NK-92 (cell line): ENCODE measurements around the gene MAST4.

ENCODE experiments used
- DNase-seq: peaks from one replicate; lab custom pipeline; 2025; ENCODE audit not compliant: unreplicated experiment; lab: John Stamatoyannopoulos, UW

The MAST4 gene

DNA sequence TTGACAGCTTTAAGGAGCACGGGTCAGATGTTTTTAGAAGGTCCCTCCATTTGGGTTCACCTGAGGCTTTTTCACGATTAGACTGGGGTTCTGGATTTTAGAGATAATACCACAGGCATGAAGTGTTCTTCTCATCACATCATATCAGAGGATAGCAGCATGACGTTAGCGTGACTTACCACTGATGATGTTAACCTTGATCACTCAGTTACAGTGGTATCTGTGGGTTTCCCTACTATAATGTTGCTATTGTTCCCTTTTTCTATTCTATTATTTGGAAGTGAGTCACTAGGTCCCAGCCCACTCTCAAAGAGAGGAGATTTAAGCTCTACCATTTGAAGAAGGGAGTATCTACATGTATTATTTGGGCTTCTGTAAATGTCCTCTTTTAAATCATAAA lies 300.0 kb downstream of the MAST4 start:
- DNase-seq: no peak

GRCh38 chr5:66897356-66897755 lies 301.2 kb downstream of the MAST4 start:
- DNase-seq: no peak

DNA sequence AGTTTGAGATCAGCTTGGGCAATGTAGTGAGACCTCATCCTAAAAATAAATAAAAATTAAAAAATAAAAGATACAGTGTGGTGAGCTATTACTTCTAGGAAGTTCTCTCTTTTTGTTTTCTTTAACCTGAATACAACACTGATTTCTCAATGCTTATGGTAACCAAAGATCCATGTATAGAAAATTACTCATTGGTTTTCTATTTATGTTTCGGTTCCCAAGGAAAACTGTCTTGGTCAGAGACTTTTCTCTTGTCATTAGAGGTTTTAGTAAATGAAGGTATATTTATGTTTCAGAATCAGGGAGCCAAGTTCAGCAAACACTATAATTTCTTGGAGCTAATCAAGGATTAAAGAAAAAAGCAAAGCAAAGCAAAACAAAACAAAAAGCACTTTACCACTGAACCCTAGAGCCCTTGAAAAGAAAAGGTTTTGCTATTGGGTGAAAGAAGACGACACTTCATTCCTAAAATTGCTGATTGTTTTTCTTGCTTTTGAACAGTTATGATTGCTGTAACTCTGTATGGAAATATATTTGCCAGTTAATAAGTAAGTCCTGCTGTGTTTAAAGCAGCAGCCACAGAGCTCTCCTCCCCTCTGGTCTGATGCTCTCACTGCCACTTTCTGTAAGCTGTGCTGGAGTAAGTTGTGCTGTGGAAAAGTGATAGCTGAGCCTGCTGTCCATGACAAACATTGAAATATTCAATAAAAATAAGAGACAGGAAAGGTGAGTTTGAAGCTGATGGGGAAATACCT lies 302.2 kb downstream of the MAST4 start:
- DNase-seq: no peak

GRCh38 chr5:66903218-66903617 lies 307.0 kb downstream of the MAST4 start:
- DNase-seq: no peak

DNA sequence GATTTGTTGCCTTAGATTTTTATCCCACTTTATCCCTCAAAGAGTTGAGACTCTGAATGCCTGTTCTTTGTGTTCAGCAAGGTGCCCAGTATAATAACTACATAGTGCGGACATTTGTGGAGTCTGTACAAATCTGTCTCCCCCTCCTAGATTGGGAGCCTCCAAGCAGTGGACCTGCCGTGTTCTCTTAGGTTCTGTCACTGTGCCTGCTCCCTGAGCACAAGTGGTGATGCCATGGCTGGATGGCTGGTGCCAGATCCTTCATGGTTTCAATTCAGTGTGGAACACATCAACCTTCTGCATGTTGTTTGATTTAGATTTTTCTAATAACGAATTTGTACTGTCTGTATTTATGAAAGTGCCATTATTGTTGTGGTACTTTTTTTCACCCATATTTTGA lies 307.5 kb downstream of the MAST4 start:
- DNase-seq: no peak

DNA sequence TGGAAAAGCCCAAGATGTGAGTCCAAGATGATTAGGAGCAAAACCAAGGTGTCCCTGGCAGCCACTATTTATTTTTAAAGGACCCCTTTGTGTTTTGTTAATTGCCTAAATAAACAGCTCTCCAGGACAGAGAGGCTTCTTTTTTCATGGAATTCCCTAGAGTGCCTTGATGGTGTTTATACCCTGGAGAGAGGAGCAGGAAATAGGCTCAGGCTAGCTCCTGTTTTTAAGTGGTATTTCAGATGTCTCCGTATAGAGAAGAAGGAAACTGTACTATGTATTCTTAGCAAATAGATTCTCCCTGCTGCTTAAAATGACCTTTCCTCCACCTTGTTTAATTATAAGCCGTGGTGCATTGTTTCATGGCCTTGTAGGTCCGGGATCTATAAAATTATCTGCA lies 308.0 kb downstream of the MAST4 start:
- no peak for DNase-seq

DNA sequence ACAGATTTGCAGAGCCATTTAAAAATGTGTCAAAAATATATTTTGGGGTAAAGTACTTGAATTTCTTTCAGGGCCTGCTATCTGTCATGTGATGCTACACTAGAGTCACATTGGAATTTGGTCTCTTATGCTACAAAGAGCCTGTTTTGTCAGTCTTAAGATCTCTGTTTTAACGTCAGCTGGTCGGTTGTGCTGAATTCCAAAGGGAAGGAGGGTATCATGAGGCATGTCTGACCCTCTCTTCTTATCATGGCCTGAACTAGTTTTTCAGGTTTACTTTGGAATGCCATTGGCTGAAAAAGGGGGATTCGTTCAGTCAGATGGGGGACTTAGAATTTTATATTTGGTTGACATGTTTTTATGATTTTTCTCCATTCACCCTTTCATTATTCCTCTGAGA lies 309.8 kb downstream of the MAST4 start:
- no peak for DNase-seq

DNA sequence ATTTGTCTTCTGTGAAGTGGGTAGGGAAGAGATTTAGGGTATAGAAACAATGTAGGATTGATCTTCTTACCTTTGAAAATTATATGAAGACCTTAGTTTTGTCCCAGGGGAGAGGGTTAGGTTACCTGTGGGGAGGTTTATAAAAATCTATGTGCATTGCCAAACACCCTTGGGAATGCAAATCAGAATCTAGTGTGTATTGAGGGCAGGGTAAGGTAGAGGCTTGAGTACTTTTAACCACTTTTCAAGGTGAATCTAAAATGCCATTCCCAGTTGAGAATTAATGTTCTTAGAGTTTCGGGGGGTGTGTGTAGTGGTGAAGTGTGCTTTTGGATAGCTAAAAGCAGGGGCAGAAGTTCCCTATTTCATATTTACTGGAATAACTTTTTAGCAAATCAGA lies 312.0 kb downstream of the MAST4 start:
- no peak for DNase-seq

- DNase-seq: no peak
These were observed 313.2 kb downstream of the MAST4 start for GRCh38 chr5:66909364-66909763.

GRCh38 chr5:66912787-66913186 lies 316.6 kb downstream of the MAST4 start:
- no peak for DNase-seq

- DNase-seq: no peak
These were observed 319.3 kb downstream of the MAST4 start for GRCh38 chr5:66915531-66915930.

- no peak for DNase-seq
These were observed 326.7 kb downstream of the MAST4 start for GRCh38 chr5:66922881-66923280.

- no peak for DNase-seq
These were observed 327.3 kb downstream of the MAST4 start for GRCh38 chr5:66923457-66923856.

- DNase-seq: no peak
These were observed 327.7 kb downstream of the MAST4 start for GRCh38 chr5:66923922-66924321.

GRCh38 chr5:66927140-66927539 lies 330.9 kb downstream of the MAST4 start:
- DNase-seq: no peak

DNA sequence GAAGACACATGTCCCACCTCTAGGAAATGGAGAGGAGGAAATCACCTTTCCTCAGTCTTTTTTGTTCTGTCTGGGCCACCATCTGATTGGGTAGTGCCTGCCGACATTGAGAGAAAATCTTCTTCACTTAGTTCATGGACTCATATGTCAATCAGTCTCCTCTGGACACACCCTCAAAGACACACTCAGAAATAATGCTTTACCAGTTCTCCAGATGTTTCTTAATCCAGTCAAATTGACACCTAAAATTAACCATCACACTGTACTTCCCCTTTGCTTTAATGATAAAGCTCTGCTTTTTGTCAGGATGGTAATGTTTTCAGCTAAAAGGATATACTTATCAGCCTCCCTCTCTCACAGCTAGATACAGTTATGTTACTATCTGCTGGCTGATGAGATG lies 333.1 kb downstream of the MAST4 start:
- DNase-seq: no peak

- no peak for DNase-seq
These were observed 333.8 kb downstream of the MAST4 start for GRCh38 chr5:66929995-66930394.

GRCh38 chr5:66931651-66932050 lies 335.5 kb downstream of the MAST4 start:
- no peak for DNase-seq

- DNase-seq: no peak
These were observed 336.3 kb downstream of the MAST4 start for GRCh38 chr5:66932457-66932856.

GRCh38 chr5:66933066-66933465 lies 336.9 kb downstream of the MAST4 start:
- DNase-seq: no peak

- no peak for DNase-seq
These were observed 342.9 kb downstream of the MAST4 start for GRCh38 chr5:66939094-66939493.

GRCh38 chr5:66945389-66946349 lies 349.5 kb downstream of the MAST4 start:
- no peak for DNase-seq
